ENCODE measurements around the gene PDZD7.

Gene PDZD7

GRCh38 chr10:101003639-101004206, 27.2 kb downstream of the PDZD7 start:
- no peak overlapping the region for H3K4me3 ChIP-seq (replicated peaks; ENCODE audit: low read depth, low read length)
- peaks cover 4% of the 10 kb centered on the region for H3K36me3 ChIP-seq (ENCODE audit: control insufficient read depth, insufficient read depth, low read length)
- TF ChIP-seq CTCF (IDR thresholded peaks at IDR 0.05; ENCODE audit: insufficient read depth, low read length, poor library complexity, severe bottlenecking) = no peak
- no peaks in the 10 kb centered on the region for H3K27me3 ChIP-seq (replicated peaks; ENCODE audit: control insufficient read depth, insufficient read depth, low read length)
- DNase-seq (ENCODE audit: extremely low read depth, insufficient read length) = no peak

DNA sequence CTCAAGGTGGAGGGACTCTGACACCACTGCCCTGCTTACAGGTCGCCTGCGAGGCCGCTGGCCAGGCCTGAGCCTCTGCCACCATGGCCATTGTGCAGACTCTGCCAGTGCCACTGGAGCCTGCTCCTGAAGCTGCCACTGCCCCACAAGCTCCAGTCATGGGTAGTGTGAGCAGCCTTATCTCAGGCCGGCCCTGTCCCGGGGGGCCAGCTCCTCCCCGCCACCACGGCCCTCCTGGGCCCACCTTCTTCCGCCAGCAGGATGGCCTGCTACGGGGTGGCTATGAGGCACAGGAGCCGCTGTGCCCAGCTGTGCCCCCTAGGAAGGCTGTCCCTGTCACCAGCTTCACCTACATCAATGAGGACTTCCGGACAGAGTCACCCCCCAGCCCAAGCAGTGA, 28.5 kb downstream of the PDZD7 start:
- Histone ChIP-seq H3K4me3 (replicated peaks; ENCODE audit: low read depth, low read length) (no peak overlapping the region), H3K36me3 (ENCODE audit: control insufficient read depth, insufficient read depth, low read length) (peaks cover 4% of the 10 kb centered on the region), H3K27me3 (replicated peaks; ENCODE audit: control insufficient read depth, insufficient read depth, low read length) (no peaks in the 10 kb centered on the region)
- TF ChIP-seq CTCF (IDR thresholded peaks at IDR 0.05; ENCODE audit: insufficient read depth, low read length, poor library complexity, severe bottlenecking) = no peak
- no peak for DNase-seq (ENCODE audit: extremely low read depth, insufficient read length)

GRCh38 chr10:101001659-101002035, 29.3 kb downstream of the PDZD7 start:
- DNase-seq (ENCODE audit: extremely low read depth, insufficient read length) = no peak
- TF ChIP-seq CTCF (IDR thresholded peaks at IDR 0.05; ENCODE audit: insufficient read depth, low read length, poor library complexity, severe bottlenecking) = no peak
- Histone ChIP-seq H3K27me3 (replicated peaks; ENCODE audit: control insufficient read depth, insufficient read depth, low read length) (no peaks in the 10 kb centered on the region), H3K36me3 (ENCODE audit: control insufficient read depth, insufficient read depth, low read length) (peaks cover 4% of the 10 kb centered on the region), H3K4me3 (replicated peaks; ENCODE audit: low read depth, low read length) (no peak overlapping the region)

GRCh38 chr10:101000915-101001658, 29.8 kb downstream of the PDZD7 start:
- no peak overlapping the region for H3K4me3 ChIP-seq (replicated peaks; ENCODE audit: low read depth, low read length)
- TF ChIP-seq CTCF (IDR thresholded peaks at IDR 0.05; ENCODE audit: insufficient read depth, low read length, poor library complexity, severe bottlenecking) = no peak
- H3K36me3 ChIP-seq (ENCODE audit: control insufficient read depth, insufficient read depth, low read length) = peaks cover 4% of the 10 kb centered on the region
- H3K27me3 ChIP-seq (replicated peaks; ENCODE audit: control insufficient read depth, insufficient read depth, low read length) = no peaks in the 10 kb centered on the region
- DNase-seq (ENCODE audit: extremely low read depth, insufficient read length) = no peak

- peaks cover 4% of the 10 kb centered on the region for H3K36me3 ChIP-seq (ENCODE audit: control insufficient read depth, insufficient read depth, low read length)
- DNase-seq (ENCODE audit: extremely low read depth, insufficient read length) = no peak
- no peak for TF ChIP-seq CTCF (IDR thresholded peaks at IDR 0.05; ENCODE audit: insufficient read depth, low read length, poor library complexity, severe bottlenecking)
- H3K4me3 ChIP-seq (replicated peaks; ENCODE audit: low read depth, low read length) = peak overlapping the region; percentile 53
- no peaks in the 10 kb centered on the region for H3K27me3 ChIP-seq (replicated peaks; ENCODE audit: control insufficient read depth, insufficient read depth, low read length)
Observed at GRCh38 chr10:101000127-101000914, 30.6 kb downstream of the PDZD7 start.

Measured in GM06990 (cell line).